ENCODE results near the gene NT5M.

The NT5M gene

DNA sequence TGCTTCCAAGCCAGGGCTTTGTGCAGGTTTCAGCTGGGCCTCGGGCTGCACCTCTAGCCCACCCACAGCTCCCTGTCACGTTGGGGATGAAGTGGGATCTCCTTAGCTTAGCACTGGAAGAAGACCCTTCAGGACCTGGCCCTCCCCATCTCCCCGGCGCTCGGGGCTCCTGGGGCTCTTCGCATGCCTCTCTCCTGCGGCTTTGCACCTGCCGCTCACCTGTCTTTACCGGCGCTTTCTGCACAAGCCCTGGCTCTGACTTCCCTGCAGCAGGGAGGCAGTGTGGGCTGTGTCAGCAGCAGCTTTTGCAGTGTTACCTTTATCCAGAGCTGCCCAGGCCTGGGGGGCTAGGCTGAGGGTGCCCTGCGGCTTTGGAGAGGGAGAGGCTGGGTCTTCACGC, 52.3 kb downstream of the NT5M start:
- TF ChIP-seq, protein P1, sequence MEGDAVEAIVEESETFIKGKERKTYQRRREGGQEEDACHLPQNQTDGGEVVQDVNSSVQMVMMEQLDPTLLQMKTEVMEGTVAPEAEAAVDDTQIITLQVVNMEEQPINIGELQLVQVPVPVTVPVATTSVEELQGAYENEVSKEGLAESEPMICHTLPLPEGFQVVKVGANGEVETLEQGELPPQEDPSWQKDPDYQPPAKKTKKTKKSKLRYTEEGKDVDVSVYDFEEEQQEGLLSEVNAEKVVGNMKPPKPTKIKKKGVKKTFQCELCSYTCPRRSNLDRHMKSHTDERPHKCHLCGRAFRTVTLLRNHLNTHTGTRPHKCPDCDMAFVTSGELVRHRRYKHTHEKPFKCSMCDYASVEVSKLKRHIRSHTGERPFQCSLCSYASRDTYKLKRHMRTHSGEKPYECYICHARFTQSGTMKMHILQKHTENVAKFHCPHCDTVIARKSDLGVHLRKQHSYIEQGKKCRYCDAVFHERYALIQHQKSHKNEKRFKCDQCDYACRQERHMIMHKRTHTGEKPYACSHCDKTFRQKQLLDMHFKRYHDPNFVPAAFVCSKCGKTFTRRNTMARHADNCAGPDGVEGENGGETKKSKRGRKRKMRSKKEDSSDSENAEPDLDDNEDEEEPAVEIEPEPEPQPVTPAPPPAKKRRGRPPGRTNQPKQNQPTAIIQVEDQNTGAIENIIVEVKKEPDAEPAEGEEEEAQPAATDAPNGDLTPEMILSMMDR (conservative IDR thresholded peaks at IDR 0.05; ENCODE audit: control insufficient read depth, insufficient read depth, low read depth, low read length): no peak
- no peak overlapping the region for H3K4me3 ChIP-seq (ENCODE audit: control insufficient read depth, low read depth, low read length)
- no peak for DNase-seq (ENCODE audit: low read depth)

DNA sequence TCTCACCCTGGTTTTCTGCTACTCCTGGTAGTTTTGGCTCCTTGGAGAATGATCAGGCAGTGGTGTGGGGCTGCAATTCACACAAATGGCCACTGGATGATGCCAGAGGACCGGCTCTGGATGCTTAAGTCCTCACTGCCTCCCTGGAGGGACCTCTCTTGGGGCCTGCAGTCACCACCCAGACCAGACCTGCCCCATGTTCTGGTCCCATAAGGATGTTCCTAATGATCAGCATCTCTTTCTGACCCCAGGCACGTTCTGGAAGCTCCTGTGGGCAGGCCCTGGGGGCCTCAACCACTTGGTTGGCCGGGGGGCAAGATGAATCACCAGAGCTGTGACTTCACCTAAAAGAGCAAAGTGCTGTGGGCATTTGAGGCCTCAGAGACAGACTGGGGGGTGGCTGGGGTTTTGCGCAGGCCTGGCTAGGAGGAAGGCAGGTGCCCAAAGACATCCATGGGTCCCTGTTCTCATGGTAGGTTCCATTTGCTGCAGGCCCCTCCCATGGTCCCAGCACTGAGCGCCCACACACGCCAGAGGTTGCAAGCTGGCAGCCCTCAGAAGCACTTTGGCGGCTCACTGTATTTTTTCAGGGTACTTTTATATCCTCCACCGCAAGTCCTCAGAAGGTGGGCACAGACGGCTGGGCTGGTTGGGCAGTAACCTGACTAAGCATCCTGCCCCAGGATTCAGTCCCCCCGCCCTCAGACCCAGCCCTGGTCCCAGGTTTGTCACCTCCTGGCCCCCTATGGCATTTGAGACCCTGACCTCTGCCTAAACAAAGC, 53.2 kb downstream of the NT5M start:
- TF ChIP-seq, protein P1 (conservative IDR thresholded peaks at IDR 0.05; ENCODE audit: control insufficient read depth, insufficient read depth, low read depth, low read length): peak; percentile 100

DNA sequence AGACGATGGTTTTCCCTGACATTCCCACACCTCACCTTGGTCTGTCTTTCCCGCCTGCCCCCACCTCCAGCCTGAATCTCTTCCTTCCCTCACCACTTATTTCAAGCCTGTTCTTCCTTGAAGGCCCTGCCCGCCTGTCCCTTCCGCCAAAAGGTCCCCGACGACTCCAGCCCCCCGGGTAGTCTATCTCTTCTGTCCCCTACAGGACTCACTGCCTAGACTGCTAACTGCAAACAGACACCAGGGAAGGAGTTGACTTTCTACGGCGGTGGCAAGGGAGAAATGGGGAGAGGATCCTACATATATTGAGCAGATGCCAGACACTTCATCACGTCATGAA, 53.7 kb downstream of the NT5M start:
- no peak for DNase-seq (ENCODE audit: low read depth)
- TF ChIP-seq, protein P1 (conservative IDR thresholded peaks at IDR 0.05; ENCODE audit: control insufficient read depth, insufficient read depth, low read depth, low read length): no peak
- H3K4me3 ChIP-seq (ENCODE audit: control insufficient read depth, low read depth, low read length): no peak overlapping the region

More for the DNA sequence above, 53.2 kb downstream of the NT5M start:
- peak; percentile 87 for DNase-seq (ENCODE audit: low read depth)
- H3K4me3 ChIP-seq (ENCODE audit: control insufficient read depth, low read depth, low read length): no peak overlapping the region

DNA sequence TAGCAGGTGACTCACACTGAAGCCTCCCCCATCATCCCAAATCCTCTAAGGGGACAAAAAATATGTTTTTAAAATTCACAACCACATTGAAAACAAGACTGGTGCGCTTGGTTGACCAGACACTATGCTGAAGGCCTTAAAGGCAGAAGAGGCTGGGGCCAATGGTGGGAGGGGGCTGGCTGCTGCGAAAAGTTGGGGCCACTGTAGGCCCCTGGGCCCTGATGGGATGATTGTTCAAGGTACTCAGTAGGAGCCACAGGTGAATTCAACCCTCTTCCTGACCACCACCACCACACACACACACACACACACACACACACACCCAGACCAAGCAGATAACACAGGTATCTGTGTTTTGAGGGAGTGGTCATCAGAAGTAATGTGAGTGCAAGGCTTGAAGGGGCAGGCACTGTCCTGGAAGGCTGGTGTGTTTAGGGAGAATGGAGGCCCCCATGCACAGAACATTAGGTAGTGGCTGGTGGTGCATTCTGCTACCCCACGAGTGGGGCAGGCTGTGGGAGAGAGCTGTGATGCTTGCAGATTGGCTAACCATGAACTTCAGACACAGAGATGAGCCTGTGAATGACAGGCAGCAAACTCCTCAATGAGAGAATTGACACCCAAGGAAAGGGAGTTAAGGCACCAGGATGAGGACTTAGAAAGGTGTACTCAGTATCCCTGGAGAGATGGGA, 55.0 kb downstream of the NT5M start:
- TF ChIP-seq, protein P1 (conservative IDR thresholded peaks at IDR 0.05; ENCODE audit: control insufficient read depth, insufficient read depth, low read depth, low read length): no peak
- no peak overlapping the region for H3K4me3 ChIP-seq (ENCODE audit: control insufficient read depth, low read depth, low read length)
- no peak for DNase-seq (ENCODE audit: low read depth)

DNA sequence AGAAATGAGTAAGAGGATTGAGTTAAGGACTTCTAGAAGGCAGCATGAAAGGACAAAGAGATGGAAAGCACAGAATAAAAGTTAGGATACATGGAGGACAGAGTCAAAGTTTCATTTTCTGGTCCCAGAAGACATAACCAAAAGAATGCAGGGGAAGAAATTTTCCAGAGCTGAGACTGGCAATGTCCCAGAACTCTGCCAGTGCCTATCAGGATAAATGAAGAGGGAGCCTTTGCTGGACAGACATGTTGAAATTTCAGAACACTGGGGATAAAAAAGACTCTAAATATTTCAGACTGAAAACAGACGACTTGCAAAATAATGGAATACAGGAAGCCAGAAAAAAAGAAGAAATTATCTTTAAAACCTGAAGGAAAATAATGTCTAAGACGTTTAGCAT, 55.7 kb downstream of the NT5M start:
- TF ChIP-seq, protein P1 (conservative IDR thresholded peaks at IDR 0.05; ENCODE audit: control insufficient read depth, insufficient read depth, low read depth, low read length): no peak
- no peak overlapping the region for H3K4me3 ChIP-seq (ENCODE audit: control insufficient read depth, low read depth, low read length)

DNA sequence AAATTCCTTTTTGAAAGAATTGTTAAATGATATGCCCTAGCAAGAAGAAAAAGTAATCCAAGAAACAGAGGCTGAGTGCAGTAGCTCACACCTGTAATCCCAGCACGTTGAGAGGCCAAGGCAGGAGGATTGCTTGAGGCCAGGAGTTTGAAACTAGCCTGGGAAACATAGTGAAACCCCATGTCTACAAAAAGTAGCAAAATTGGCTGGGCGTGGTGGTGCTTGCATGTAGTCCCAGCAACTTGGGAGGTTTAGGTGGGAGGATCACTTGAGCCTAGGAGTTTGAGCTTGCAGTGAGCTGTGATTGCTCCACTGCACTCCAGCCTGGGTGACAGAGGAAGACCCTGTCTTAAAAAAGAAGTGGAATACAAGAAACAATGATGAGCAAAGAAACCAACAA, 56.1 kb downstream of the NT5M start:
- TF ChIP-seq, protein P1 (conservative IDR thresholded peaks at IDR 0.05; ENCODE audit: control insufficient read depth, insufficient read depth, low read depth, low read length): no peak
- DNase-seq (ENCODE audit: low read depth): no peak
- no peak overlapping the region for H3K4me3 ChIP-seq (ENCODE audit: control insufficient read depth, low read depth, low read length)

More for the DNA sequence above, 55.7 kb downstream of the NT5M start:
- no peak for DNase-seq (ENCODE audit: low read depth)
